GM18511 (cell line): ENCODE results near the gene GDPD3.

ENCODE experiments used
- ATAC-seq: cut with Tn5 transposase; IDR thresholded peaks from one replicate; pipeline ENCODE4 v1.9.1; 2021; ENCODE audit warnings: mild to moderate bottlenecking, moderate library complexity; ENCODE audit not compliant: unreplicated experiment

Gene GDPD3

DNA sequence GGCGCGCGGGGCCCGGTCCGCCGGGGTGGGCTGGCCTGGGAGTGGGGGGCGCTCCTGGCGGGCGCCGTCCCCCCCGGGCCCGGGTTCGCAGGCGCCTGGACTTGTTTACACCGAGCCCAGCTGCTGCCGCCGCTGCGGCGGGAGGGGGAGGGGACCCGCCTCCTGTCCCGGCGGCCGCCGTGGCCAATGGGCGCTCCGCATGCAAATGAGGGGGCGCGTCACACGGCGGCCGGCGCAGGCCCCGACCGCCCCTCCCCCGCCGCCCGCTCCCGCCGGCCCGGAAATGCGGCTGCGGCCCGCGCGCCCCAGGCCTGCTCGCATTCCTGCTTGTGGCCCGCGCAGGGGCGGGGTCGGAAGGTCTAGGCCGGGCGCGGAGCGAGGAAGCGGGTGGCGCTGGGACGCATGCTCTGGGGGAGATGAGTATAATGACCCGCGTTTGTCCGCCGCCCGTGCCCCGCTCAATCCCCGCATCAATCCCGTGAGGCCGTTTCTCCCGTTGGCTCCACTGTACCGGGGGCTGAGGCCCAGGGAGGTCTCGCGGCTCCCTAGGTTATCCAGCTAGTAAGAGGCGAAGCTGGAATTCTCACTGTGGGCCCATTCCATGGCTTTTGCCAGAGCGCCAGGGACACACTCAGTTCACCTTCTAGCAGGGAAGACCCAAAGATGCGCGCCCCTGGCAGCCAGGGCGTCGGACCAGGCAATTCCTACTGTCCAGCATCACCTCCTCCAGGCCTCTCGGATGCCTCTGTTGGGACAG lies 17.1 kb downstream of the GDPD3 start, which contains the start of gene YPEL3:
Gene YPEL3 (minus strand): TSS at position 109 of the 757 bp plus-strand sequence. CDS start 731 bp downstream, outside the sequence.
- ATAC-seq, result peak; percentile 48

DNA sequence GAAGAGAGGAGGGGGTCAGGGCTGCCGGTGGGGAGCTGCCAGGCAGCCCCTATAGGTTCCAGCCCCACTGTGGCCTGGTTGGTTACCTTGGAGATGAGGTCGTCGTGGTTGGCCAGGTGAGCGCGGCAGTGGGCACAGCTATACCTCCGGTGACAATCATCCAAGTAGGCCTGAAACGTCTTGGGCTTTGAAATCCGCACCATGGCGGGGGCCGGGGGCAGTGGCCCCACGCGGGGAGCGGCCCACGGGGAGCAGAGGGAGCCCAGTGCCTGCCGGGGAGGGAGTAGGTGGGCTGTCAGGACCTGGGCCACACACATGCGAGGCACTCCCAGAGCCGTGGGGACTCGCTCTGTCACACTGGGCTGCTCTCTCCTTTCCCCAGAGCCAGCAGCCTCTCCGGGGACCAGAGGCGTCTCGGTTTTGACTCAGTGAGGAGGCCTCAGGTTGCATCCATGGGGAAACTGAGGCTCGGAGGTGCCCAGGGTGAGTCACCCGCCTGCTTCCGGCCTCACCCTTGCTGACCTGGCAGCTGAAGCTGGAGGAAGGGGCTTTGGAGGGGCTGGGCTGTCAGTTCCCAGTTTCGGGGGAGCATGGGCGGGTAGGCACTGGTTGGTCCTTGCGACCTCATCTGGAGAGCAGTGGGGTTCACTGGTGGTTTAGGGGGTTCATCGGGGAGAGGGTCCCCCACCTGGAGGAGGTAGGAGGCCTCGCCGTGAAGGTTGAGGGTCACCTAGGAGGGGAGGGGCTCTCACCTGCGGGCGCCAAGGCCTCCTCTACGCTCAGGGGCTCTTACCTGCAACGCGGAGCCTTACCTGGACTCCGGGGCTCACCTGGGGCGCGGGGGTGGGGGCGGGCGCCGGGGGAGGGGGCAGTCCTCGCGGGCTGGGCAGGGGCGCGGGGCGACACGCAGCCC lies 17.9 kb downstream of the GDPD3 start:
- no peak for ATAC-seq

- no peak for ATAC-seq
Observed at GRCh38 chr16:30094541-30095165, 18.7 kb downstream of the GDPD3 start.

DNA sequence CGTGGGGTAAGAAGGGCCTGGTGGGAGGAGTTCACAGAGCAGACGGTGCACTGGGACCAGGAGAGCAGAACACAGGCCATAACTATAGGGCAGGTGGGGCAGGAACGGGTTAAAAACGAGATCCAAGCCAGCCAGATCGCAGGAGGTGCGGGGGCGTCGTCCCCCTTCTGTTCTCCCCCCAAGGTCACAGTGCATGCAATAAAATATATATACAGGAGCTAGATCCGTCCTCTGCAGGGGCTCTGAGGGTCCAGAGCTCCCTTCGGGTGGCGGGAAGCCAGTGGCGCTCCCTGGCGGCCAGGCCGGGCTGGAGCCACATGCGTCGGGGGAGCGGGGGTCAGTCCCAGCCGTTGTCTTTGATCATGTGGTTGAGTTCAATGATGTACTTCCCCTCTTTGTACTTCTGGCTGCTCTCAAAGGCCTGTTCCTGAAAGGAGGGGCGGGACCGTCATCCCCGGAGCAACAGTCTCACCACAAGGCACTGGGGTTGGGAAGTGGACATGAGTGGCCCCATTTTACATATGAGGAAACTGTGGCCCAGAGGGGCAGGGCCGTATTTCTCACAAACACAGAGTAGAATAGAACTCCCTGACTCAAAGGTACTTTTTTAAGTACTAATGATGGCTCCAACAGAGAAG lies 20.8 kb downstream of the GDPD3 start:
- peak; percentile 42 for ATAC-seq

- ATAC-seq, result peak; percentile 74
Observed at GRCh38 chr16:30091474-30092372, 21.6 kb downstream of the GDPD3 start, which contains the start of gene TBX6. TSS of gene TBX6 (minus strand) at chr16:30091924. CDS start at chr16:30091193, 731 bp downstream.

DNA sequence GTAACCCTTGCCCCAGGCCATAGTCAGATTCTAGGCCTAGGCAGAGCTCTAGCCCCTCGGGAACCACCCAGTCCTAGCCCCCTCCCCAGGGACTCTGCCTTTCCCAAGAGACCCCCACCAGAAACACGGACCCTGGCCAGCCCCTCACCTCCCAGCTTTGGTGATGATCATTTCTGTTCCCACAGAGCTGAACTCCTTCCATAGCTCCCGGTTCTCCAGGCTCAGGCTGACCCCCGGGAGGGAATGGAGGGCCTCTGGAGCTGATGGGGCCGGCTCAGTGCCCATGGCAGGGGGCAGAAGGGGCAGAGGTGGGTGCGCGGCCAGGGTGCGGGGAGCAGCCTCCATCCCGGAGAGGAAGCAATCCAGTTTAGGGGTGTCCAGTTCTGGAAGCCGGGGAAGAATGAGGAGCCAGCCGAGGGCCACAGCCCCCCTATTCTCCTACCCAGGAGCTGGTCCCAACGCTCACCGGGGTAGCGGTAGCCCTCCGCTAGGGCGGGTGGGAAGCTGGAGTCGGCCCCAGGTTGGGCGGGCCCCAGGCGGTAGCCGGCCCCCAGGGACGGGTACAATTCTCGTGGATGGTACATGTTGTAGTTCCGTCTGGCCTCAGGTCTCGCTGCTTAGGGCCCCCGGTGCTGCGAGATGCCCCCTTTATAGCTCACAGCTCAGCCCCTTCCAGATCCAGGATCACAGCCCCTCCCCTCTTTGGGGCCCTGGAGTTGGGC lies 22.6 kb downstream of the GDPD3 start:
- no peak for ATAC-seq

DNA sequence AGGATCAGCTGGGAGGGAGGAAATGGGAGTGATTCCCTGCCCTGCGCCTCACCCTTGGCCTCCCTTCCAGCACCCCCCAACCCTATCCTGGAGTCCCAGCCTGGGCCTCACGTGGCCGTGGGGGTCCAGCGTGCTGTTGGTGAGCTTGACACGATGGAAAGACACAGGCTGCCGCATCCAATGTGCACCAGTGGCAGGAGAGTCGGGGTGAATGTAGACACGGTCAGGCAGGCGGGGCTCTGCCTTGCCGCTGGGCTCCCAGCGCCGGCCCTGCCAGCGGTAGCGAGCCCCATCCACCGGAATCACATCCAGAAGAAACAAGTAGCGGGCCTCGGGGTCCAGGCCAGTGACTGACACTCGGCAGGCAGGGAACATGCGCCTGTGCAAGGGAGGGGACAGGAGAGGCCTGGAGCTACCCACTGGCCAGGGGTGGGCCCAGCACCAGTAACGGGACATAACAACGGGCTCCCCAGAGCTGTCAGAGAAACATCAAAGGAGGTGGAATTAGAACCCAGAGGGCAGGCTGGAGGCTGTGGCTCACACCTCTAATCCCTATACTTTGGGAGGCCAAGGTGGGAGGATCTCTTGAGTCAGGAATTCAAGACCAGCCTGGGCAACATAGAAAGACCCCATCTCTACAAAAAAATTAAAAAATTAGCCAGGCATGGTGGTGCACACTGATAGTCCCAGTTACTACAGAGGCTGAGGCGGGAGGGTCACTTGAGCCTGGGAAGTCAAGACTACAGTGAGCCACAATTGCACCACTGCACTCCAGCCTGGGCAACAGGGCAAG lies 24.3 kb downstream of the GDPD3 start:
- ATAC-seq, result no peak

- no peak for ATAC-seq
Observed at GRCh38 chr16:30088237-30088831, 25.0 kb downstream of the GDPD3 start.

GRCh38 chr16:30087181-30087898 lies 26.0 kb downstream of the GDPD3 start:
- ATAC-seq, result no peak

DNA sequence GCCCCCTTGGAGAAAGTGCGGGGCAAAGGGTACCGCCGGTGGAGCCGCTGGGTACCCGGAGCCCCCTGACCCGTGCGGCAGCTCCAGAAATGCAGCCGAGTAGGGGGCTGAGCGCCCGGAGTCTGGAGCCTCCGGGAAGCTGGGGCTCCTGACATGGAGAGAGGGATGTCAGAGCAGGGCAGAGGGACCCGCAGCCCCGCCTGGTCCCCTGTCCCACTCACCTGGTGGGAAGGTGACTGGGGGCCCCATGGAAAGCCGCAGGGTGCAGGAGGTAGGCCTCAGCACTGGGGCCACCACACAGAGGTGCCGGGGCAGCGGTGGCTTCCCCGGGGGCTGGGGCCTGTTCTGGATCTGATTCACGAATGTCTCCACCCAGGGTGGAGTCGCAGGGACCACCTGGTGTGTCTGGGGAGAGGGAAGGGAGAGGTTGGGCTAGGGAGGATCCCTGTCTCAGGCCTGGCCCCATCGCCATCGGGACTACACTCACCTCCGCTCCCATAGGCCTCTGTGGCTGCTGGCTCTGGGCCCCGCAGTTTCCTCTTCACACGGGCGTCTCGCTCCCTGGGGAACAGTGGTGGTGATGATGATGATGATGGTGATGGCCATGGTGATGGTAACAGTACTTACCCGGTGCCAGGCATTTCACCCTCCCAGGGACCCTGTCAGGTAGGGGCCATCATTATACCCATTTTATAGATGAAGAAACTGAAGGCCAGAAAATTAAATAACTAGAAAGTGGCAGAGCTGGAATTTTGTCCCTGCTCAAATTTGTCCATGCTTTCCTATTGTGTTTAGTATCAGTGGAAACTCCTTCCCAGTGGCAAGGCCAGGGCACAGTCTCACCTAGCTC lies 26.8 kb downstream of the GDPD3 start:
- no peak for ATAC-seq

DNA sequence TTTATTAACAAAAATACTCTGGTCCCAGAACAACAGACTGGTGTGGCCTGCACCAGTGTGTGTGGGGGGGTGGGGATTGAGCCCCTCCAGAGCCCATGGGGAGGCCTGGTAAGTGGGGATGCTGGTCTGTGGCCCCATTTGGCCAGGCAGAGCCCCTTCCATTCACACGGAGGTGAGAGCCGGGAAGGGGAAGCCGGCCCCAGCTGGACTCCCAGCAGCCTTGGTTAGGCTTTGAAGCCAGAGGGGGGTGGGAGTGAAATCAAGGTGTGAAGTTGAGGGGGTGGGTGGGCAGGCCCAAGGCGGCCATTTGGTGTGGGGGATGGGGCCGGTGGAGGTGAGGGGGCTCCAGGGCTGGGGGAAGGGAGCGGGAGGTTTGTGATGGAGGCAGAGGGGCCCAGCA lies 27.5 kb downstream of the GDPD3 start:
- no peak for ATAC-seq

GRCh38 chr16:30085247-30085646 lies 28.1 kb downstream of the GDPD3 start:
- ATAC-seq, result no peak

GRCh38 chr16:30084816-30085159 lies 28.5 kb downstream of the GDPD3 start:
- ATAC-seq, result no peak

- no peak for ATAC-seq
Observed at GRCh38 chr16:30084096-30084815, 29.1 kb downstream of the GDPD3 start.

- ATAC-seq, result no peak
Observed at GRCh38 chr16:30083216-30084055, 29.9 kb downstream of the GDPD3 start.
